Erythroblast (primary cell): ENCODE data around the gene FAM13A.

Experiments
- GATA1 ChIP-seq: IDR thresholded peaks from 2 replicates; pipeline ENCODE4 v1.6.1; 2011; ENCODE audit warnings: low read depth, mild to moderate bottlenecking, control low read depth, low read length, moderate library complexity
- POLR2A ChIP-seq: IDR thresholded peaks from 2 replicates; pipeline ENCODE4 v1.6.1; 2011; ENCODE audit warnings: mild to moderate bottlenecking, low read length

DNA sequence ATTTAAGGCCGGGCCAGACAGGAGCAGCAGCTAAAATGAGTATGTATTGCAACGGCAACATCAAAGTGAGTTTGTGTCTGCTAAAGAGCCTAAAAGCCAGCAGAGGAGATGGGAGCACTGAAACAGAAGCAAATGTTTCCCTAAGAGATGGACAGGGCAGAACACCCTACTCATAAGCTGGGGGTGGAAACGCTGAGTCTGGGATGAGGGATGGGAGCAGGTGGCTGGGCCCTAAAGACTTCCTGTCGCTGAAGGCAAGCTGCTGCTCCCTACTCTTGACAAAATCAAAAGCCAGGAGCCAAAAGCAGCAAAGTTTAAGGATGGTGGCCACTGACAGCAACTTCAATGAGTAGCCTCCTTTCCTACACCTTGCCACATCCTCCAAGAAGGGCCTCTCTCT is 318.8 kb downstream of the FAM13A start:
- TF ChIP-seq POLR2A (no peak), GATA1 (no peak)
